Testis (tissue), 2 donors: ENCODE measurements around the gene LSR.

Experiments
- POLR2A ChIP-seq: fragments of 450-650 bp; IDR thresholded peaks from one replicate; pipeline ENCODE4 v1.6.1; 2017; ENCODE audit warnings: antibody characterized with exemption, mild to moderate bottlenecking, moderate library complexity
- TF ChIP-seq, protein P1 (sequence below), 3 experiments: fragments of 450-650 bp in 2 of 3; fragments of 200-600 bp in 1 of 3; sonication (generic) in 1 of 3; IDR thresholded peaks; one replicate each; pipeline ENCODE4 v1.5.1; 2016 to 2019; ENCODE audit warnings: antibody characterized with exemption in 3 of 3, mild to moderate bottlenecking in 2 of 3, moderate library complexity in 1 of 3

DNA sequence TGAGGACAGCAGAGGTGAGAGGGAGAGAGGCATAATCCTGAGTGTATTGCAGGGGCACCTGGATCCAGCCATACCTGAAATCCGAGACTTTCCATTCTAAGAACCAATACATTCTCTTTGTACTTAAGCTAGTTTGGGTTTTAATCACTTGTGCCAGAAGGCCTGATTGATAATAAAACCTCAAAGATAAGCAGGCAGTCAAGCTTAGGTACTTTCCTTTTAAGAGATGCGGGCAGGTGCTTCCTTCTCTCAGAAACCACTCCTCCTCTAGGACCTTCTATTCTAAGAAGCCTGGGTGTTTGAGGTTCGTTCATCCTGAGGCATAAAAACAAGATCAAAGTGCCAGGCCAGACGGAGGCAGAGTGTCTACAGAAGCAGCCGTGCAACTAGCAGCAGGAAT, 42.4 kb upstream of the LSR start:
- no peak for TF ChIP-seq POLR2A
- TF ChIP-seq, protein P1, sequence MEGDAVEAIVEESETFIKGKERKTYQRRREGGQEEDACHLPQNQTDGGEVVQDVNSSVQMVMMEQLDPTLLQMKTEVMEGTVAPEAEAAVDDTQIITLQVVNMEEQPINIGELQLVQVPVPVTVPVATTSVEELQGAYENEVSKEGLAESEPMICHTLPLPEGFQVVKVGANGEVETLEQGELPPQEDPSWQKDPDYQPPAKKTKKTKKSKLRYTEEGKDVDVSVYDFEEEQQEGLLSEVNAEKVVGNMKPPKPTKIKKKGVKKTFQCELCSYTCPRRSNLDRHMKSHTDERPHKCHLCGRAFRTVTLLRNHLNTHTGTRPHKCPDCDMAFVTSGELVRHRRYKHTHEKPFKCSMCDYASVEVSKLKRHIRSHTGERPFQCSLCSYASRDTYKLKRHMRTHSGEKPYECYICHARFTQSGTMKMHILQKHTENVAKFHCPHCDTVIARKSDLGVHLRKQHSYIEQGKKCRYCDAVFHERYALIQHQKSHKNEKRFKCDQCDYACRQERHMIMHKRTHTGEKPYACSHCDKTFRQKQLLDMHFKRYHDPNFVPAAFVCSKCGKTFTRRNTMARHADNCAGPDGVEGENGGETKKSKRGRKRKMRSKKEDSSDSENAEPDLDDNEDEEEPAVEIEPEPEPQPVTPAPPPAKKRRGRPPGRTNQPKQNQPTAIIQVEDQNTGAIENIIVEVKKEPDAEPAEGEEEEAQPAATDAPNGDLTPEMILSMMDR (IDR thresholded peaks at IDR 0.05) = no peak
